BE2C (cell line): ENCODE measurements around the gene GADD45G.

Source experiments
- DNase-seq: peaks from one replicate; pipeline ENCODE4 v3.0.0-alpha.2; 2020
- H3K27me3 ChIP-seq: fragments of 250-450 bp; sonication (Bioruptor Pico); 2 replicates; pipeline ENCODE4 v1.5.1; 2020; ENCODE audit warnings: mild to moderate bottlenecking
- H3K36me3 ChIP-seq: fragments of 250-450 bp; sonication (Bioruptor Pico); 2 replicates; pipeline ENCODE4 v1.5.1; 2020; ENCODE audit warnings: mild to moderate bottlenecking
- H3K4me1 ChIP-seq: fragments of 250-450 bp; sonication (Bioruptor Pico); 2 replicates; pipeline ENCODE4 v1.5.1; 2020
- H3K4me3 ChIP-seq: 2 replicates; pipeline ENCODE4 v1.5.1; 2011; ENCODE audit warnings: low read depth, low read length
- H3K9me3 ChIP-seq: fragments of 250-450 bp; sonication (Bioruptor Pico); 2 replicates; pipeline ENCODE4 v1.5.1; 2020
- CTCF ChIP-seq: IDR thresholded peaks from 2 replicates; pipeline ENCODE4 v1.5.1; 2012; ENCODE audit warnings: mild to moderate bottlenecking, low read depth, low read length

The GADD45G gene

DNA sequence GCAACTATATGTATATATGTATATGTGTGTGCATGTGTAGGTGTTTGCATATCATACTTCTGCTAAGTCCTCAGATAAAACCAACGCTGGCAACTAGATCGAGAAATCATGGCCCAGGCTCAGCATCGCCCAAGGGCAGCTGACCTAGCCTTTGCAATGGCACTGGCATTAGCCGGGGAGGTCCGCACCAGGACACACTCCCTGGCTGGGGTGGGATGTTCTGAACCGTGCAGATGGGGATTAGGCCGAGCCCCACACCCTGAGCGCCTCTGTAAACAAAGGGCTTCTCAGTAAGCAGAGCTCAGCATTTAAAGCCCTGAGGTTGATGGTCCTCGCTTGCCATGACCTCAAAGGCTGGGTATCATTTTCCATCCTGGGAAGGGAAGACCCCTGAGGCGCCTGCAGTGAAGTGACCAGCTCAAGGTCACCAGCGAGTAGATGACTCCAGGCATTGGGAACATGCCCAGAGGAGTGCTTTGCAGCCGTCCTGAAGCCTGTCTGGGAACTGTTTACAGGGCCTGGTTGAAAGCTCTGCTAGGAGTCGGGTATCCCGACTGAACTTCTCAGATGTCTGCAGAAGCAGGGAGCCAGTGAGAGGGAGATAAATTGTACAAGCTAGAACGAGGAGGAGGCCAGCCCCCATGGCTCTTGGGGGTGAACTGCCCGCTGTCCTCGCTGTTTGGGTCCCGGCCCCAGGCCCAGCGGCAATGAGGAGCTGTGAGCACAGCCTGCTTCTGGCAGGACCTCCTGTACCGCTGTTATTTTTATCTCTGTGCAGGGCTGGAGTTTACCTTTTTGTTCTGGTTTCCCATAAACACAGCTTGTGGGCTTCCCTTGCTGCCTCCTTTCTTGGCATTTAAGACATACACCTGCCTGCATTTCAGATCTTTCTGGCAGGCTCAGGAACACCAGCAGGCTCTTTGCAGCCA, 18.4 kb downstream of the GADD45G start:
- Histone ChIP-seq H3K36me3 (no peaks in the 10 kb centered on the region), H3K4me3 (no peak overlapping the region), H3K4me1 (no peaks in the 10 kb centered on the region), H3K27me3 (no peaks in the 10 kb centered on the region), H3K9me3 (no peaks in the 10 kb centered on the region)
- no peak for DNase-seq
- TF ChIP-seq CTCF = no peak

GRCh38 chr9:89623925-89624420, 19.2 kb downstream of the GADD45G start:
- H3K9me3 ChIP-seq = no peaks in the 10 kb centered on the region
- no peak for DNase-seq
- no peaks in the 10 kb centered on the region for H3K4me1 ChIP-seq
- no peaks in the 10 kb centered on the region for H3K27me3 ChIP-seq
- no peak for TF ChIP-seq CTCF
- H3K36me3 ChIP-seq = no peaks in the 10 kb centered on the region
- H3K4me3 ChIP-seq = no peak overlapping the region

- no peak for TF ChIP-seq CTCF
- Histone ChIP-seq H3K4me3 (no peak overlapping the region), H3K4me1 (no peaks in the 10 kb centered on the region), H3K36me3 (no peaks in the 10 kb centered on the region), H3K27me3 (no peaks in the 10 kb centered on the region), H3K9me3 (no peaks in the 10 kb centered on the region)
- DNase-seq = no peak
These were observed 21.2 kb downstream of the GADD45G start for GRCh38 chr9:89625721-89626687.

DNA sequence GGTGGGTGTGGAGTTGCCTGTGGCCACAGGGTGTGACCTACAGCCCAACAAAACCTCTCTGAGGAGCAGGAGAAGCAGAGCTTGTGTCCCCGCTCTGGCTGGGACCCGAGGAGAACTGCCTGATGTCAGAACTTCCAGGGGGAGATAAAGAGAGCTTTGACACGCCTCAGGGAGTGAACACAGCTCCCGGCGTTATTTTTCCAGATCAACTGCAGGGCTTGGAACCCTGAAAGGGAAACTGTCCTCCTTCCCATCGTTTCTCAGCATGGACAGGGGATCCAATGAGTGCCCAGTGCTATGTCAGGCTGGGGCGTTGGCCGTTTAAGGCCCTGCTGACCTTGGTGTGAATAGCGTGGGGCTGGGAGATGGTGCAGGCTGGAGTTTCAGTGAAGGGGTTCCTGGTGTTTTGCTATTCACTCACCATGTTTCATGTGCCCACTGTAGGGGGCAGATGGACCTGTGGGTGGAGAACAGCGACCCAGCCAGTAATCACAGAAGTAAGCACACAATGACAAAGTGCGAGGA, 22.0 kb downstream of the GADD45G start:
- no peak for DNase-seq
- no peaks in the 10 kb centered on the region for H3K9me3 ChIP-seq
- H3K4me1 ChIP-seq = no peaks in the 10 kb centered on the region
- H3K4me3 ChIP-seq = no peak overlapping the region
- no peak for TF ChIP-seq CTCF
- no peaks in the 10 kb centered on the region for H3K36me3 ChIP-seq
- no peaks in the 10 kb centered on the region for H3K27me3 ChIP-seq

DNA sequence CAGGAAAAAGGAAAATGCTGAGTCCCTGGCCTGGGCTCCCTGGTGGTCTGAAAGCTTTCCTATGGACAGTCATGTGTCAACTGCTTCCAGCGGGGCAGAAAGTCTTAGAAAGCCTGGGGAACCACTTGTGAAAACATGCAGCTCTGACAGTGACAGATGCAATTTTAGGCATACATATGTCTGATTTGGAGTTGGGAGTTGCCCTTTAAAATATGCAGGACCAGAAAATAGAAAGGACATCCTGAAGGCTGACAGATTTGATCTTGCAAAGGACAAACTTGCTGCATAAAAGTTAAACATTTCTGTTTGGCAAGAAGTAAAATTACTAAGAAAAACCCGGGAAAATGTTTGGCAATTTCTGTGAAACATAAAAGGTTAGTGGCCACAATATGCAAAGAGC, 23.8 kb downstream of the GADD45G start:
- Histone ChIP-seq H3K9me3 (no peaks in the 10 kb centered on the region), H3K36me3 (no peaks in the 10 kb centered on the region), H3K4me3 (no peak overlapping the region), H3K27me3 (no peaks in the 10 kb centered on the region), H3K4me1 (no peaks in the 10 kb centered on the region)
- TF ChIP-seq CTCF = no peak
- no peak for DNase-seq
